ENCODE measurements around the gene ADGRG7. TPM values are rescaled to one million over a fixed set of nuclear protein-coding genes. Genes with fewer than 3 reads are reported as not detected.

Gene ADGRG7
- total and polyA plus RNA-seq, 4 donors, result 0.08 to 1.4 (median 0.51) TPM; not detected in 1

DNA sequence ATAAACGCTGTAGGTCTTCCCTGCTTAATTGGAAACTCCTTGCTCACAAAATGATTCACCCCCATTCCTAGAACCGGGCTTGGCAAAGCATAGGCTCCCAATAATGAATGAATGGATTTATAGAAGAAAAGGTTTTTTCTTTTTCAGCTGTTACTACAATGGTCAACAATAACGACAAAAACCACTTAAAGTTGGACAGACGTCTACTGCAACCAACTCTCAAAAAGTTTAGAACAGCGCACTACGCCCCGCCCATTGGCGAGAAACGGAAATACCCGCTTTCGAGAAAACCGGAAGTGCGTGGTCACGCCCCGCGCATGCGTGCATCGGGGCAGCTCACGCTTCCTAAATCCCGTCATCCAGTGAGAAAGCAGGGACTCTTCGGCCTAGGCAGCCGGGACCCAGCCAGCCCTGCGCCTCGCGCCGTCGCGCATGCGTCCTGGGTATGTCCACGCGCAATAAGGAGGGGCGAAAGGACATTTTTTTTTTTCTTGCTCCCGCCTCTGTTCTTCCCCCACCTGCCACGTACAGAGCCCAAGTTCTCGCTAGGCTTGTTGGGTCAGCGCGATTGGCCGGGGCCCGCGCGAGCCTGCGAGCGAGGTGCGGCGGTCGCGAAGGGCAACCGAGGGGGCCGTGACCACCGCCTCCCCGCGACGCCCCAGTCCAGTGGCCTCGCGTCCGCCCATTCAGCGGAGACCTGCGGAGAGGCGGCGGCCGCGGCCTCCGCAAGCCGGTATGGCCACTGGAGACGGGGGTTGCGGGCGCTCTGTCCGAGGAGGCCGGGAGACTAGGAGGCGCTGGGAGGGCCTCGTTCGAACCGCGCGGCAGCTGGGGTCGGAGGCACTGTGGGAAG lies 99.8 kb downstream of the ADGRG7 start, which contains the start of gene TFG:
TSS of gene TFG (plus strand) at position 506 of the 853 bp plus-strand sequence. CDS start 4,192 bp downstream, outside the sequence.
- intact Hi-C loops (cut with DNase I), result no loop called here
- Histone ChIP-seq H3K36me3 (ENCODE audit: control insufficient read depth in 1 of 2, insufficient read depth in 2 of 2, low read length in 1 of 2) (no peaks in the 10 kb centered on the region), H3K27me3 (ENCODE audit: control insufficient read depth in 1 of 2, insufficient read depth in 2 of 2, low read length in 1 of 2) (peaks cover 0 to 2% of the 10 kb centered on the region in 2 donors), H3K4me3 (ENCODE audit: low read length in 2 of 2) (peak within 1 kb of the TSS; percentile 69 to 98), H3K27ac (ENCODE audit: low read depth in 1 of 2, low read length in 2 of 2) (peak within 1 kb of the TSS in 1 of 2 donors; percentile 93), H3K4me1 (ENCODE audit: control insufficient read depth in 1 of 2, insufficient read depth in 2 of 2, low read length in 2 of 2) (peaks cover 0 to 3% of the 10 kb centered on the region in 2 donors), H3K9me3 (ENCODE audit: control insufficient read depth, low read length) (no peaks in the 10 kb centered on the region)
- peak; percentile 99 to 100 for DNase-seq
- peak; percentile 99 for ATAC-seq (ENCODE audit: low FRiP score)
- 0% methylated on average over 66 to 76 of the region's 76 CpGs for WGBS, 2 donors

DNA sequence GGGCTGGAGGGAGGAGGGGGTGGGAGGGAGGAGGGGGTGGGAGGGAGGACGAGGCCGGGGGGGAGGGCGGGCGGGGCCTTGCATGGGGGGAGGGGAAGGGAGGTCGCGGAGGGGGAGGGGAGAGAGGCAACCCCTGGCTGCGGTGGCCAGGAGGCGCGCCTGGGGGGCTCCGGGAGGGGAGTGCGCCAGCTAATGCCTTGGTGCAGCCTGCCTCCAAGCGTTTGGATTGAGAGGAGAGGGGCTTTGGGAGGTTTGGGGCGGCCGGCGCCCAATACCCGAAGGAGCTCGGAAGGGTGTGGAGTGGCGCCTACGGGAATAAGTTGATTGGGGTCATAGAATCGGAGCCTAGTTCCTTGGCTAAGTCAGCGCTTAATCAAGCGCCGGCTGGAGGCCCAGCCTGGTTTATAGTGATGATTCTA lies 100.5 kb downstream of the ADGRG7 start:
- intact Hi-C loops (cut with DNase I), result no loop called here
- H3K36me3 ChIP-seq (ENCODE audit: control insufficient read depth in 1 of 2, insufficient read depth in 2 of 2, low read length in 1 of 2), result no peaks in the 10 kb centered on the region
- 0 to 2% methylated on average over 16 to 21 of the region's 23 CpGs for WGBS, 2 donors
- ATAC-seq (ENCODE audit: low FRiP score) (peak; percentile 24), DNase-seq (peak; percentile 58 to 82)
- peak overlapping the region in 1 of 2 donors; percentile 93 for H3K27ac ChIP-seq (ENCODE audit: low read depth in 1 of 2, low read length in 2 of 2)
- H3K4me1 ChIP-seq (ENCODE audit: control insufficient read depth in 1 of 2, insufficient read depth in 2 of 2, low read length in 2 of 2), result peaks cover 0 to 3% of the 10 kb centered on the region in 2 donors
- peaks cover 0 to 2% of the 10 kb centered on the region in 2 donors for H3K27me3 ChIP-seq (ENCODE audit: control insufficient read depth in 1 of 2, insufficient read depth in 2 of 2, low read length in 1 of 2)
- H3K4me3 ChIP-seq (ENCODE audit: low read length in 2 of 2), result peak overlapping the region; percentile 69 to 98
- no peaks in the 10 kb centered on the region for H3K9me3 ChIP-seq (ENCODE audit: control insufficient read depth, low read length)

- H3K9me3 ChIP-seq (ENCODE audit: control insufficient read depth, low read length), result no peaks in the 10 kb centered on the region
- DNase-seq (peak in 1 of 2 donors; percentile 48), ATAC-seq (ENCODE audit: low FRiP score) (no peak)
- H3K27me3 ChIP-seq (ENCODE audit: control insufficient read depth in 1 of 2, insufficient read depth in 2 of 2, low read length in 1 of 2), result peaks cover 0 to 2% of the 10 kb centered on the region in 2 donors
- WGBS, 2 donors, result 26 to 28% methylated on average over 8 of the region's 8 CpGs
- peaks cover 0 to 3% of the 10 kb centered on the region in 2 donors for H3K4me1 ChIP-seq (ENCODE audit: control insufficient read depth in 1 of 2, insufficient read depth in 2 of 2, low read length in 2 of 2)
- H3K36me3 ChIP-seq (ENCODE audit: control insufficient read depth in 1 of 2, insufficient read depth in 2 of 2, low read length in 1 of 2), result peaks cover 0 to 2% of the 10 kb centered on the region in 2 donors
- H3K4me3 ChIP-seq (ENCODE audit: low read length in 2 of 2), result peak overlapping the region; percentile 69 to 98
- peak overlapping the region in 1 of 2 donors; percentile 85 for H3K27ac ChIP-seq (ENCODE audit: low read depth in 1 of 2, low read length in 2 of 2)
- intact Hi-C loops (cut with DNase I), result no loop called here
Observed at GRCh38 chr3:100710261-100710968, 101.0 kb downstream of the ADGRG7 start.

- H3K27me3 ChIP-seq (ENCODE audit: control insufficient read depth in 1 of 2, insufficient read depth in 2 of 2, low read length in 1 of 2), result no peaks in the 10 kb centered on the region
- intact Hi-C loops (cut with DNase I), result no loop called here
- no peaks in the 10 kb centered on the region for H3K9me3 ChIP-seq (ENCODE audit: control insufficient read depth, low read length)
- no peak overlapping the region for H3K27ac ChIP-seq (ENCODE audit: low read depth in 1 of 2, low read length in 2 of 2)
- H3K4me3 ChIP-seq (ENCODE audit: low read length in 2 of 2), result peak overlapping the region in 1 of 2 donors; percentile 20
- H3K4me1 ChIP-seq (ENCODE audit: control insufficient read depth in 1 of 2, insufficient read depth in 2 of 2, low read length in 2 of 2), result peaks cover 2 to 3% of the 10 kb centered on the region in 2 donors
- no peak for ATAC-seq (ENCODE audit: low FRiP score)
- H3K36me3 ChIP-seq (ENCODE audit: control insufficient read depth in 1 of 2, insufficient read depth in 2 of 2, low read length in 1 of 2), result peaks cover 0 to 2% of the 10 kb centered on the region in 2 donors
- DNase-seq, result no peak
Observed at GRCh38 chr3:100715176-100715575, 105.8 kb downstream of the ADGRG7 start.

GRCh38 chr3:100717063-100717462 lies 107.7 kb downstream of the ADGRG7 start:
- peaks cover 0 to 2% of the 10 kb centered on the region in 2 donors for H3K4me1 ChIP-seq (ENCODE audit: control insufficient read depth in 1 of 2, insufficient read depth in 2 of 2, low read length in 2 of 2)
- intact Hi-C loops (cut with DNase I), result no loop called here
- no peak overlapping the region for H3K4me3 ChIP-seq (ENCODE audit: low read length in 2 of 2)

GRCh38 chr3:100717637-100718487 lies 108.5 kb downstream of the ADGRG7 start:
- intact Hi-C loops (cut with DNase I), result no loop called here
- Histone ChIP-seq H3K27me3 (ENCODE audit: control insufficient read depth in 1 of 2, insufficient read depth in 2 of 2, low read length in 1 of 2) (no peaks in the 10 kb centered on the region), H3K9me3 (ENCODE audit: control insufficient read depth, low read length) (no peaks in the 10 kb centered on the region), H3K4me1 (ENCODE audit: control insufficient read depth in 1 of 2, insufficient read depth in 2 of 2, low read length in 2 of 2) (peaks cover 0 to 2% of the 10 kb centered on the region in 2 donors), H3K36me3 (ENCODE audit: control insufficient read depth in 1 of 2, insufficient read depth in 2 of 2, low read length in 1 of 2) (peaks cover 0 to 4% of the 10 kb centered on the region in 2 donors), H3K4me3 (ENCODE audit: low read length in 2 of 2) (no peak overlapping the region), H3K27ac (ENCODE audit: low read depth in 1 of 2, low read length in 2 of 2) (no peak overlapping the region)
- no peak for ATAC-seq (ENCODE audit: low FRiP score)
- 87 to 88% methylated on average over 4 of the region's 4 CpGs for WGBS, 2 donors
- DNase-seq, result no peak

More at GRCh38 chr3:100717063-100717462, 107.7 kb downstream of the ADGRG7 start:
- H3K36me3 ChIP-seq (ENCODE audit: control insufficient read depth in 1 of 2, insufficient read depth in 2 of 2, low read length in 1 of 2), result peaks cover 0 to 4% of the 10 kb centered on the region in 2 donors
- no peaks in the 10 kb centered on the region for H3K27me3 ChIP-seq (ENCODE audit: control insufficient read depth in 1 of 2, insufficient read depth in 2 of 2, low read length in 1 of 2)
- no peak overlapping the region for H3K27ac ChIP-seq (ENCODE audit: low read depth in 1 of 2, low read length in 2 of 2)
- H3K9me3 ChIP-seq (ENCODE audit: control insufficient read depth, low read length), result no peaks in the 10 kb centered on the region
- no peak for ATAC-seq (ENCODE audit: low FRiP score)
- no peak for DNase-seq
- 76 to 87% methylated on average over 2 of the region's 2 CpGs for WGBS, 2 donors

DNA sequence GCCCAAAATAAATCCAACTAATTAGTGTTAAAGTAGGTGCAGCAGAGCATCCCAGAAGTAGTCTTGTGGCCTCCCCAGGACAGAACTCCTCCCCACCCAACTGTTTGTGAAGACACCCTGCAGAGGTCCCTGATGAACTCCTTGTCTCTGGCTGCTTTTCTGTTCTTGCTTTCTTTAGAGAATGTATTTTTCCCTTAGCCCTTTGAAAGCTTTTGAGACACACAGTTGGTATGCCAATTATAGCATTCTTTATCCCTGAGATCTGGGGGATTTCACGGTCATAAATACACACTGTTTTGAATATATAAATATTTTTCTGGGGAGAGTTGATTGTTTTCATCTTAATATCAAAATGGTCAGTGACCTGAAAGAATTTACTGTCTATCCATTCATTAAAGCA lies 109.7 kb downstream of the ADGRG7 start:
- WGBS, 2 donors, result 5 to 9% methylated on average over 1 of the region's 1 CpG
- DNase-seq (no peak), ATAC-seq (ENCODE audit: low FRiP score) (no peak)
- Histone ChIP-seq H3K27ac (ENCODE audit: low read depth in 1 of 2, low read length in 2 of 2) (no peak overlapping the region), H3K4me1 (ENCODE audit: control insufficient read depth in 1 of 2, insufficient read depth in 2 of 2, low read length in 2 of 2) (peaks cover 0 to 2% of the 10 kb centered on the region in 2 donors), H3K9me3 (ENCODE audit: control insufficient read depth, low read length) (no peaks in the 10 kb centered on the region), H3K4me3 (ENCODE audit: low read length in 2 of 2) (no peak overlapping the region), H3K27me3 (ENCODE audit: control insufficient read depth in 1 of 2, insufficient read depth in 2 of 2, low read length in 1 of 2) (no peaks in the 10 kb centered on the region), H3K36me3 (ENCODE audit: control insufficient read depth in 1 of 2, insufficient read depth in 2 of 2, low read length in 1 of 2) (peaks cover 0 to 4% of the 10 kb centered on the region in 2 donors)
- intact Hi-C loops (cut with DNase I), result no loop called here

DNA sequence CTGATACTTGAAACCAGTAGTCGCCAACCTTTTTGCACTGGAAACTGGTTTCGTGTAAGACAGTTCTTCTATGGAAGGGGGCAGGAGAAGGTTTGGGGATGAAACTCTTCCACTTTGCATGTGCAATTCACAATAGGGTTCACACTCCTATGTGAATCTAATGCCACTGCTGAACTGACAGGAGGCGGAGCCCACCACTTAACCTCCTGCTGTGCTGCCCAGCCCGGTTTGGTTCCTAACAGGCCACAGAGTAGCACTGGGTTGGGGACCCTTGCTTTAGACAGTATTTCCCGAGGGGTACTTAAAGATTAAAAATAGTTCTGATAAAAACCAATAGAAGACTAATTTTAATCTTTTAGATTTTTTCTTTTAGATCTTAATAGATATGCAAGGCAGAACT lies 111.0 kb downstream of the ADGRG7 start:
- Histone ChIP-seq H3K27ac (ENCODE audit: low read depth in 1 of 2, low read length in 2 of 2) (no peak overlapping the region), H3K9me3 (ENCODE audit: control insufficient read depth, low read length) (no peaks in the 10 kb centered on the region), H3K27me3 (ENCODE audit: control insufficient read depth in 1 of 2, insufficient read depth in 2 of 2, low read length in 1 of 2) (no peaks in the 10 kb centered on the region), H3K36me3 (ENCODE audit: control insufficient read depth in 1 of 2, insufficient read depth in 2 of 2, low read length in 1 of 2) (peaks cover 0 to 2% of the 10 kb centered on the region in 2 donors), H3K4me3 (ENCODE audit: low read length in 2 of 2) (no peak overlapping the region), H3K4me1 (ENCODE audit: control insufficient read depth in 1 of 2, insufficient read depth in 2 of 2, low read length in 2 of 2) (peaks cover 0 to 2% of the 10 kb centered on the region in 2 donors)
- 63 to 69% methylated on average over 5 of the region's 5 CpGs for WGBS, 2 donors
- ATAC-seq (ENCODE audit: low FRiP score) (no peak), DNase-seq (no peak)
- intact Hi-C loops (cut with DNase I), result no loop called here

Data from aorta (tissue), 5 donors.